DMS53 (cell line): ENCODE data around the gene SLC25A12.

ENCODE experiments used
- DNase-seq: peaks from one replicate; lab custom pipeline; 2025; lab: John Stamatoyannopoulos, UW

The SLC25A12 gene

DNA sequence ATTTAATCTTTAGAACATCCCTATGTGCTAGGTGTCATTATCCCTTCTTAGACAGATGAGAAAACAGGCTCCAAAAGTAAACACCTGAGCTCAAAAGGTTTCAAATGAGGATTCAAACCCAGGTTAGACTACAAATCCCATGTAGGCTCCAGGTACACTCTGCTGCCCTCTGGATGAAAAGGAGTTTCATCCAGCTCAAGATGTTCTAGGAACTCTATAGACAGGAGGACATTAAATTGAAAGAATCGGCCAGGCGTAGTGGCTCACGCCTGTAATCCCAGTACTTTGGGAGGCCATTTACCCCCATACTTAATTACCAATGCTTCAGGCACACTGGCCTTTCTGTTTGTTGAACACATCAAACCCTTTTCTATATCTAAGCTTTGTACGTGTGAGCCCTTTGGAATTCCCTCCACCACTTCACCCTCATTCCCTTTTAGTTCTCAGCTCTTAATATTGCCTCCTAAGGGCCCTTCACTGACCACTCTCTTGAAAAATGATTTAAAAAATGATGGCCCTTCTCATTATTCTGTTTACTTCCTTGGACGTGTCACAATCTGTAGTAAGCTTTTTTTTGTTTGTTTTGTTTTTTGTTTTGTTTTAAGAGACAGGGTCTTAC lies 10.7 kb downstream of the SLC25A12 start:
- DNase-seq, result no peak

DNA sequence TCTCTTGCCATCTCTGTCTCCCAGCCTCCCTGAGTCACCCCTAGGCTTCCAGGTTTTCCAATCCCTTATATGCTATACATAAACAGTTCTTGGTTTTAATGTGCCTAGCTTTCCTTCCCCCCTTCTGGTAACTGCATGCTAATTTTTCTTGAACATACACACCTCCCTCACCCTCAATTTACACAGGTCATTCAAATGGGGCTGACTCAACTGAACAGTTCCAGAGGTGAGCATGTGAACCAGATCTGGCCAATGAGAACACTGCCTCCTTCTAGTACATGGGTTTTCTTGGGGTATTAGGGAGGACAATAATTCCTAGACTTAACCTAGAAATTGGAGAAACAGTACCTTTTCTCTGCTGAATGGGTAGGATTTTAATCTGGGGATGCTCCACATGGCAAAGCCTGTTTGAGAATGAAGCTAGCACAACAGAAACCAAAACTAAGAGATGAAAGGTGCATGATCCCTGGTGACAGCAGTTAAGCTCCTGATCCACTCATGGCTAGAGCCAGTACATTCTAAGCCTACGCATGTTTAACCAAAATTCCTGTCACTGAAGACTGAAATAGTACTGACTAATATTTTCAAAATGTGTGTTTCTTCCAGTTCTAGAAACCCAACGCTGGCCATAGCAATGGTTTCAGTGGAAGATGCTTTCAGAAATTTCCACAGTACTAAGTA lies 11.8 kb downstream of the SLC25A12 start:
- no peak for DNase-seq

DNA sequence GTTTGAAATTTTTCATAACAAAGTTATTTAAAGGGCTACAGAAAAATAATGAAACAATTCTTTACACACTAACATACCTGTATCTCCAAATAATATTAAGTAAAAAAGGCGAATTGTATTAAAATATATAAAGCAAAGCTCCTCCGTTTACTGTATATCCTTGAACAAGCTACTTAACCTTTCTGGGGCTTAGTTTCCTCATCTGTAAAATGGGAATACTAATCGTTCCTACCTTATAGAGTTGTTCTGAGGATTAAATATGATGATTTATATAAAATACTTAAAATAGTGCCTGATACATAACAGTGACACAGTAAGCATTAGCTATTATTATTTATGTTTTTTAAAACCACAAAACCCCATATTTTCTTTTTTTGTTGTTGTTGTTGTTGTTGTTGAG lies 13.3 kb downstream of the SLC25A12 start:
- no peak for DNase-seq

DNA sequence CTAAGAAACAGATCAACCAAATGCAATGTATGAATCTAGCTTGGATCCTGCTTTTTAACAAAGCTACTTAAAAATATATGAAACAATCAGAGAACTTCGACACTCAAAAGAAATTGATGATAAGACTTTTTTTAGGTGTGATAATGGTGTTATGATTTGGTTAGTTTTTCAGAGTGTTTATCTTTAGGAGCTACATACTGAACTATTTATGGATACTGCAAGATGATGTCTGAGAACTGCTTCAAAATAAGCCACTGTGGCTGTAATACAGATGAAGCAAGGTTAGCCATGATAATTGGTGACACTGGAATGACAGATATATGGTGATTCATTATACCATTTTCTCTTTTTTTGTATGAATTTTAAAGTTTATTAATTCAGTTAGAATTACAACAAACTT lies 14.2 kb downstream of the SLC25A12 start:
- DNase-seq, result no peak

DNA sequence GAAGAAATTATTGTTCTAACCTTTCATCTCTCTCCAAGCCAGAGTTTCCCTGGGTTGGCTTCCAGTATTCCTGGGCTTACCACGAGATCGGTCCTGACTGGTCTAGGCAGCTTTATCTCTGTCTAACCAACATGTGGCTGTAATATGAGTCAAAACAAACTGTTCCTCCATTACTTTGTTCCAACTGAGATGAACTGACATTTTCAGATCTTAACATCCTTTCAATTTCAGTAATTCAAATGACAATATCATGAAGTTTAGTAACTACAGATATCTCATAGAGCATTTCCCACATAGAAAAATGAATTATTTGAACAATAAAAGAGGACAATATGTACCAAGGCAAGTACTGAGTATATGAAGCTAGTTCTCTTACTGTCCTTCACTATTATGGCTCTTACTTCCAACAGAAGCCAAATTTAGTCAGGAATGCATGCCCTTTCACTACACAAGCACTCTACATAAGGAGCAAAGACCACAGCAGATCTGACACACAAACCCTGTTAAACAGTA lies 15.5 kb downstream of the SLC25A12 start:
- peak; percentile 76 for DNase-seq

DNA sequence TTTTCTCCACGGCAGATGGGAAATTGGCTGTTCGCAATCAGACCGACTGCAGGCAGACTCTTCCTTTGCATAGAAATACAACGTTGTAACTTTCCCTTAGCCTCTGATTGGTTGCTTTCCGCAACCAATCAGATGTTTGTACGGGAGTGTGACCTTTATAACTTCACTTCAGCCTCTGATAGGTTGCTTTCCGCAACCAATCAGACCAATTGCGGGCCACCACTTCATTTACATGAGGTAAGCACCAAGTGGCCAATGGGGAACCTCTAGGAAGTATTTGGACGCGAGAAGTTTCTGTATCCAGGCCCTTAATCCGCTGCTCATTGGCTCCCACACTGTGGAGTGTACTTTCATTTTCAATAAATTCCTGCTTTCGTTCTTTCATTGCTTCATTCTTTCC lies 19.1 kb downstream of the SLC25A12 start:
- DNase-seq, result no peak

DNA sequence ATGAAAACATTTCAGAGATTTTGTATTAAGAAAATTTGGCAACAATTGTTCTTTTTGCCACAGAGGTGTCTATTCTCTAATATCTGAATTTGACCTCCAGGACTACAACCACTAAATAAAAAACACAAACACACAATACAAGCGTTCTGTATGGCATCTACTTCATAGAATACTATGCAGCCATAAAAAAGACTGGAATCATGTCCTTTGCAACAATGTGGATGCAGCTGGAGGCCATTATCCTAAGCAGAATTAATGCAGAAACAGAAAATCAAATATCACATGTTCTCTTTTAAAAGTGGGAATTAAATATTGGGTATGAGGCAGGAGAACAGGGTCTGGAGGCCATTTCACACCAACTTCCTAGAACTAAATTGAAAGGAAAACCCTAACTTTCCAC lies 19.5 kb downstream of the SLC25A12 start:
- no peak for DNase-seq

DNA sequence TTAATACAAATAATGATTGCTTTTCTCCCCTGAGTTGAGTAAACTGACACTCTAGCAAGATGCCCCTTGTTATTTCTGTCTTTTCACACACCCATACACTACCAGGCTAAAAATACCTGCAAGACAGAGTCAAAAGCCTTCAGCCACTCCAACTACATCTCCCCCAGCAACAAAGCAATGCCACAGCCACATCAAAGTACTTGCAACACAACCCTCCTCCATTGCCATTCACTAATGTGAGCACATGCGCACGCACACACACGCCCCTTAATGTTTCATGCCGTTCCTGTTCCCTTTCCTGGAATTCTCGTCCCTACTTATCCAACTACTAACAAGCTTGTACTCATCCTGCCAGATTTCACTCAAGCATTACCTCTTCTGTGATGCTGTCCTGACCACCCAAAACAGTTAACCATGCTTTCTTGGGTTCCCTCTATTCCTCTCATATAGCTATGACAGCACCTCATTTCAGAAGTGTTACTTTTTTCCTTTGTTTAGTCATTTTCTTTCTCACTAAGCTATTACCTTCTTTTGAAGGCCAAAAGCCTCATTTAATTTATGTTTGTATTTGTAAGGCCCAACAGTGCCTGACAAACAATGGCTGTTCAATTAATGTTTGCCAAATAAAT lies 29.6 kb downstream of the SLC25A12 start:
- no peak for DNase-seq

DNA sequence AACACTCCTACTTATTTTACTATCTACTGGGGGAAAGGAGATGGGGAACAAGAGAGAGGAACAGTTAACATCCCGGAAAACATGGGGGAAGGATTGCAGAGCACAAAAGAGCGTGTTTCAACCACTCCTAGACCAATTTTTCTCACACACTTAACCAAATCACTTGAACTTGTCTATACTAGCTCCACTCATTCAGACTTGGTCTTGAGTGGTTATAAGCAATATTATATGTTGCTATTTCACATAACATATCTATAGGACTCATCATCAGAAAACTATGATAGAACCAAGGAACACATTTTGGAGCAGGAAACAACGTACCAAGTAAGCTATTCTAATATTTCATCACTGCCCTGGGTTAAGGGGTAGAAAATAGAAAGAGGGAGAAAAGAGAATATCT lies 31.5 kb downstream of the SLC25A12 start:
- DNase-seq, result no peak

DNA sequence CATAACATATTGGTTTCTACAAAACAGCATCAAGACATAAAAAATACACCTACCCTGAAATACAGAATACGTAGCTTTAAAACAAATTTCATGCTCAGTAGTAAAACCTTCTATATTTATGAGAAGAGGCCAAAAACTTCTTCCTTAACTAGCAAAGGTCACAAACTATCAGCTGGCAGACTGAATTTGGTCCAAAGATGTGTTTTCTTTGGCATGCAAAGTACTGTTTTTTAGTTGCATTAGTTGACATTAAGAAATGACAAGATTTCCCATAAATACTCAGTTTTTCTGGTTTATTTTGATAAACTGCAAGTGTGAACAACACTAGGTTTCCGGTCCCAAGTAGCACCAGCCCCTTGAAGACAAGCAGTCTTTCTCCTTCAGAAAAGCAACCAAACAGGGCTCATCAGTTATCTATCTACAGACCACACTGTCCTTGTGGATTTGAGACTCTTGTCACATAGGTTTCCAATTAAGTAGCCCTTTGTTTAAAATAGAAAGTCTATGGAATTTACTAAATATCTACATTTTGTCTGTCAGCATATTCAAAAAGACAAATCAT lies 35.6 kb downstream of the SLC25A12 start:
- no peak for DNase-seq

DNA sequence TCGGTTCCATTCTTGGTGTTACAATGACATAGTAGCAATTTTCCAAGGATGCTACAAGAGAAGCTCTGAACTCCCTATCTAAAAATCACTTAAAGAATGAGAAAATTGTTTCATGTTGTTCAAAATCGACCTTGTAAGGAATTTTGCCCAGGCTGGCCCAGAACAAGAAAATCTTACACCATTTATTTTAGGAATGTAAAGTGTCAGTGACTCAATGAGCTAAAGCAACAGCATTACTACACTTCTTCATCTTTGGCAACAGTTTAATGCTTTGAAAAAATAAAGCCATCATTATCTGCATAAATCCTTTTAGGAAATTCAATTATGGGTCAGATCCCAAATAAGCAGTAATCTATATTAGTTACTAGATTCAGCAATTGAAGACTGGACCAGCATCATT lies 38.6 kb downstream of the SLC25A12 start:
- no peak for DNase-seq

DNA sequence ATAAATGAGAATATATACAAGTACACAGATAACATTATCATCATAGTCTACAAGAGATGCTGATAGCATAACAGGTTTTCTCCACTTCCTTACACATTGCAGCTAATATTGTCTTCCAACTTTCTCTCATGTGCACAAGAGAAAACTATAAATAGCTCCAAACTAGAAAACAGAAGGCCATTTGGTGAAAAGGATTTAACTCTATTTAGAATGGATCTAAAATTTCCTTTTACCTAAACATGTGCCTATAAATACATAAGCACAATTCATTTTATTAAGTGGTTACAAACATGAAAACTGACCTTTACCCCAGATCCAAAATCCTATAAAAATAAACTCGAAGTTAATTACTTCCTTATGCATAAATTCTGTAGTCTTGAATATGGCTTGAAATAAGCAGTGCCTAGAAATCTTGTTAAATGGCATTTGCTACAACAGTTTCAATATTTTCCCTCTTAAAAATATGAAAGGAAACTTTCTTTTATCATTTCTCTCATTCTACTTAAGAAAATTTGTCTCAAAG lies 41.6 kb downstream of the SLC25A12 start:
- no peak for DNase-seq

DNA sequence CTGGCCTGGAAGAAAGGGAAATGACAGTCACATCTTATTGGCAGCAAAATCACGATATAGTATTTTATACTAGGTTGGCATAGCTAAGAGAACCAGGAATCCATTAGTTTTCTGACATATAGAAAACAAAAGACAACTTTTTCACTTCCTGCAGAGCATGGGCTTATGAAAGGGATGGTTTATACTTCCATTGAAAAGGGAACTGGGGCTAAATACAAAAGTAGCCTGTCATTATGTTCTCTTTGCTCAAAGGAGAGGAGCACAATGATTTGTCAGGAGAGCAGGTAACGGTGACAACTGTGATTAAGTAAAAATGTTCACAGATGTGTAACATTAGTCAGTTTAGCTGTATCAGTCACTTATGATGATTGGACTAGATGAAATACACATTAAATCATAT lies 46.4 kb downstream of the SLC25A12 start:
- DNase-seq, result no peak

DNA sequence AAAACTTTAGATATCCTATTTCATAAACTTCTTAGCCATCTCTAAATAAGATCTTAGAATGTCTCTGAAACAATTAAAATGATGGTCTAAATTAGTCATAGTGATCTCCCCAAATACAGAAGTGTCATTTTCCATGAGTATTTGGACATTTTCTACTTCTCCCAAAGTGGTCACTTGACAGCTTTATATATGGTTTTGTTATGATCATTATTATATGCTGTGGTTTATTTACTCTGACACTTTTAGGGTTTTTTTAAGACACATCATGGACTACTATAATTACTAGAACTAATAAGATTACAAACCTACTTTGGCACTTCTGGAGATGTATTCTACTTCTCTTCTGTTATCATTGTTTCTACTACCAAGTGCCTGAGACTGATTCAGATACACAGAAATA lies 47.1 kb downstream of the SLC25A12 start:
- no peak for DNase-seq

DNA sequence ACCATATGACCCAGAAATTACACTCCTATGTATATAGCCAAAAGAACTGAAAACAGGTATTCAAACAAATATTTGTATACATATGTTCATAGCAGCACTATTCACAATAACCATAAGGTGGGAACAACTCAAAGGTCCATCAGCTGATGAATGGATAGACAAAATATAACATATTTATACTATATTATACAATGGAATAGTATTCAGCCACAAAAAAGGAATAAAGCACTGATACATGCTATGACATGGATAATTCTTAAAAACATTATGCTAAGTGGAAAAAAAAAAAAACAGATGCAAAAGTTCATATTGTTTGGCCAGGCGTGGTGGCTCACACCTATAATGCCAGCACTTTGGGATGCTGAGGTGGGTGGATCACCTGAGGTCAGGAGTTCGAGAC lies 52.0 kb downstream of the SLC25A12 start:
- no peak for DNase-seq

DNA sequence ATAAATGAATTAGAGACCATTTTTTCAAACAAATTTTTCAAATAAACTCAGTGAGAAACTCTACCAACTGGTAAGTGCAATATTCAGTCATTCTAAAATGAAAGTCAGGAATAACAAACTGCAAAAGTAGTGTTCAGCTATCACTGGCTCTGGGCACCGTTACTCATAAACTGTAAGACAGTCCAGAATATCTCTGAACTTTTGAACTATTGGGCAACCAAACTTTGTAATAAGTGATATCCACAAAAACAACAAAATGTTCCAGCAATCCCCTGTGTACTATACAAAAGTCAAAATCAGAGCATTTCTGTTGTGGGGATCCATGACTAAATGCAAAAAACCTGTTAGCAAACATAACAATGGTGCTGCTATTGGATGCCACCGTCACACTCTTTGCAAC lies 56.3 kb downstream of the SLC25A12 start:
- DNase-seq, result no peak

DNA sequence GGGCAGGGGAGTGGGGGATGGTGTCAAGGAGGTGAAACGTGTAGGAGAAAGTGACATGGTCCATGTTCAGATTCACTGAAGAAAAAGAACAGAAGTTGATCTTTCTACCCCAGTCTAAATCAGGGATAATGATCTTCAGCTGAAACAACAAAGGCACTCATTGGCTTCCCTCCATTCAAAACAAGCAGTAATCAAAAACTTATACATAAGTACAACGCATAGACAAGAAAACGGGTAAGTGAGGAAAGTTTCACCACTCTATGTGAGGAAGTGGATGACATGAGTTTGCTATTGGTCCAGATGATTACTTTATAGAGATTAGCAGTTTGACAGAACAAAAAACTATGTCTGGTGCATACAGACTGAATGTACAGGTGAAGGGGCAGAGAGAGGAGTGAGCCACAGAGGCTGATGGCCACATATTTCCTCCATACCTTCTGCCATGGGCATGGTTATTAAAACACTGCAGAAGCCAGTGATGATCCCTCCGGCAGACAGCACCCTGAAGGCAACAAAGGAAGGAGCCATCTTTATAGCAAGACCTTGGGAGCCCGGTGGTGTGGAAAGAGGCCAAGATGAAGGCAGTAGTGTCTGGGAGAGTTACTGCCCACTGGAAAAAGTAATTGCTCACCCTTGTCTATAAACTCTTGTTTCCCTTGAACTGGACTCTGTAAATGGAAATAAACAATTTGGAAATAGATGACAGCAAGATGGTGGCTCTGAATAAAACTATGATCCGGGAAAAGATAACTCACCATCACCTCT lies 57.7 kb downstream of the SLC25A12 start:
- no peak for DNase-seq

DNA sequence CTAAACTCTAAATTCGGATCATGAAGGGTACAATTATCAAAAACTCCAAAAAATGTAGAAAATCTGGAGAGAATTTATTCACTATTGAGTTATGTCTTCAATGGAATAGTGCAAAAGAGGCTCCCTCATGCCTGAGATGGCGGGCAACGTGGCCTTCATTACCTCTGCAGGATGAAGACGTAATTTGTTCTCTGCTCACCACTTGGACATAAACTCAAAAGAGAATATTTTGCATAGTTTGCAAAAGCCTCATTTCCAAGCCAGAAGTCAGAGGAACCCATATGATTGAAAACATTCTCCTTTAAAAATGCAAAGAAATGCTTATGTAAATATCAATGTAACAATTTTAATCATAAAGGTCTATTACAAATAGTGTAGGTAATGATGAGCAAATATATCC lies 58.7 kb downstream of the SLC25A12 start:
- DNase-seq, result no peak

DNA sequence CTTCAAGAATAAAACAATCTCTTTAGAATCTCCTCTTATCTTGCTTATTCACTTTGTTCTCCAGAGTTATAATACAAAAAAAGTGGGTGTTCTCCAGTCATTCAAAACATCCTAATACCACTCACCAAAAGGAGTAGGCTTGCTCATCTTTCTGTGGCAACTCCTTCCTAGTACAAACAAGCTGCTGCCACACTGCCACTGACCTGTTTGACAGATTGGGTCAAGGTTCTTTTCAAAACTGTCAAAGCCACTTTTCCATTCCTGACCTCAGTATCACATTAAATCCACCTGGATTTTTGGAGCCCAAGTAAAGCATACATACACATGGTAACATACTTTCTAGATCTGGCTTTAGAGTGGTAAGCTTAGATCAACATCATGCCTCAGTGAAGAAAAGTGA lies 59.8 kb downstream of the SLC25A12 start:
- no peak for DNase-seq

DNA sequence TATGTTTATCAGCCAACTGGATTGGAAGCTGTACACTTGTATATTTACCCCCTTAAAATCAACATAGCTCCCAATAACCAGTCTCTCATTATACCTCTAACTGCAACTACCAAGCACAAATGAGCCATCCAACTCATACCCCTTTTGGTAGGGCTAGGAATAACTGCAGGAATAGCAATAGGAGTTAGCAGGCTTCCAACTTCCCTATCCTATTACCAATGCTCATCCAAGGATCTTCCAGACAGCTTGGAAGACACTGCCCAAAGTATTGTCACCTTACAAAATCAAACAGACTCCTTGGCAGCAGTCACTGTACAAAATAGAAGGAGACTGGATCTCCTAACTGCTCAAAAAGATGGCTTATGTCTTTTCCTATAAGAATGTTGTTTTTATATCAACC lies 61.6 kb downstream of the SLC25A12 start:
- DNase-seq, result no peak

DNA sequence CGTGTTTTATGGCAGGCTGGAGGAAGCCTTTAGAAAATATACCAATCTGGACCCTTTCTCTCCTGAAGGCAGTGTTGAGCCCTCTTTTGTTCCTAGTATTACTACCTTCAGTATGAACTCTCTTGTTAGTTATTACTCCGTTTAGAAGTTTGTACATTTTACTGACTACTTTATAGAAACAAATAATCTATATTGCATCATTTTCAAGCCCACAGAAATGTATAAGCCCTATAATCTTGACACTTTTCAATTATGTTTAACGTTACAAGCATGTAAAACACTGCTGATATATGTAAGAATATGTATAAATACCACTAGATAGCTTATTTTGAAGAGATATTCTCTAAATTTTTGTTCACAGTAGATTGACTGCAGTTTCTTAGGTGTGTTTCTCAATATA lies 64.0 kb downstream of the SLC25A12 start:
- DNase-seq, result no peak

DNA sequence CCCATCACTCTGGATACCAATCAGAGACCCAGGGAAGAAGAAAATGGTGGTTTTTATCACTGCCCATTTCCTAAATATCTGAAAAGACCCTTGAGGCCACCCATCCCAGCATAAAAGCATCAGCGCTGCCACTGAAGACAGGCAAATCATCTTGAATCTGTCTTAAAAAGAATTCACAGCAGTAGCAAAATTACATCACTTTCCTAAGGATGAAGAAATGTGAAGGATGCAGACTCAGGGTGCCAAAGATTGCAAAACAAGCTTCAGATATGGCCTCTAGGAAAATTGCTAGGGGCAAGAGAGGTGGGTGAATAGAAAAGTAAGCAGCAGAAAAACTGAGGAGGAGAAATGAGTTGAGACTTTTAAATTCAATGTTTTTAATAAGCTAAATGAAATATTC lies 70.0 kb downstream of the SLC25A12 start:
- no peak for DNase-seq
